Adrenal gland (tissue), 5 donors: Measurements from ENCODE around the gene CD177.
"Not testable (repeated sequence)": the region's sequence is repeated elsewhere in the genome, so short reads cannot be mapped to it uniquely, and the experiment has no call there.

Experiments used
- POLR2A ChIP-seq, 2 donors: fragments of 450-650 bp; IDR thresholded peaks; one replicate each; pipeline ENCODE4 v1.6.1; 2017; ENCODE audit warnings: antibody characterized with exemption in 2 of 2, mild to moderate bottlenecking in 2 of 2, moderate library complexity in 1 of 2
- TF ChIP-seq, protein P1 (sequence below), 6 experiments: fragments of 450-650 bp in 4 of 6; fragments of 200-600 bp in 2 of 6; sonication (generic) in 1 of 6; IDR thresholded peaks; 1 replicate in 5 of 6; 2 replicates in 1 of 6; pipeline versions ENCODE4 v1.5.1 to v1.8.0; 2016 to 2021; ENCODE audit warnings: antibody characterized with exemption in 6 of 6, mild to moderate bottlenecking in 2 of 6, moderate library complexity in 1 of 6
- donor health status: DM: no; HTN: no; CAD: no.

DNA sequence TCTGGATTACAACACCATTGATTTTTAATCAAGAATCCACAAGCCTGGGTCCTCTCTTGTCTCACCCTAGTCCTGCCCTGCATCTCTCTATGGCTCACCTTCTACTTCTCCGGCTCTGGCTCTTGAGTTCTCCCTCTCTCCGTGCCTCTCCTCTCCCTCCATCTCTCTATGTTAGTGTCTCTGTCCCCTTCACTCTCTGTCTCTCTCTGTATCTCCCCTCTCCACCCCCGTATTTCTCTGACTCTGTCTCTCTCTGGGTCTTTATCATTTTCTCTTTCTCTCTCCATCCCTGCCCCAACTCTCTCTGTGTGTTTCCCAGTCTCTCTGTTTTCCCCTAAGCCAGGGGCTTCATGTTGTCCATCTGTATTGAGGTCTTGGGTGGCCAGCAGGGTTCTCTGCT lies 12.4 kb upstream of the CD177 start:
- TF ChIP-seq, protein P1, sequence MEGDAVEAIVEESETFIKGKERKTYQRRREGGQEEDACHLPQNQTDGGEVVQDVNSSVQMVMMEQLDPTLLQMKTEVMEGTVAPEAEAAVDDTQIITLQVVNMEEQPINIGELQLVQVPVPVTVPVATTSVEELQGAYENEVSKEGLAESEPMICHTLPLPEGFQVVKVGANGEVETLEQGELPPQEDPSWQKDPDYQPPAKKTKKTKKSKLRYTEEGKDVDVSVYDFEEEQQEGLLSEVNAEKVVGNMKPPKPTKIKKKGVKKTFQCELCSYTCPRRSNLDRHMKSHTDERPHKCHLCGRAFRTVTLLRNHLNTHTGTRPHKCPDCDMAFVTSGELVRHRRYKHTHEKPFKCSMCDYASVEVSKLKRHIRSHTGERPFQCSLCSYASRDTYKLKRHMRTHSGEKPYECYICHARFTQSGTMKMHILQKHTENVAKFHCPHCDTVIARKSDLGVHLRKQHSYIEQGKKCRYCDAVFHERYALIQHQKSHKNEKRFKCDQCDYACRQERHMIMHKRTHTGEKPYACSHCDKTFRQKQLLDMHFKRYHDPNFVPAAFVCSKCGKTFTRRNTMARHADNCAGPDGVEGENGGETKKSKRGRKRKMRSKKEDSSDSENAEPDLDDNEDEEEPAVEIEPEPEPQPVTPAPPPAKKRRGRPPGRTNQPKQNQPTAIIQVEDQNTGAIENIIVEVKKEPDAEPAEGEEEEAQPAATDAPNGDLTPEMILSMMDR (IDR thresholded peaks at IDR 0.05) = not testable (repeated sequence)
- not testable (repeated sequence) for TF ChIP-seq POLR2A (IDR thresholded peaks at IDR 0.05)
